K562 (cell line): Measurements from ENCODE around the gene ALS2.

Experiments
- COPS2 ChIP-seq: fragments of 450-650 bp; conservative IDR thresholded peaks from 2 replicates; pipeline ENCODE4 v1.6.1; 2016; ENCODE audit warnings: mild to moderate bottlenecking, moderate library complexity
- POLR2AphosphoS5 ChIP-seq: IDR thresholded peaks from 2 replicates; pipeline ENCODE4 v1.6.1; 2011; ENCODE audit warnings: mild to moderate bottlenecking, low read depth, low read length, moderate library complexity; ENCODE audit not compliant: control insufficient read depth, insufficient read depth

- TF ChIP-seq POLR2AphosphoS5 (no peak), COPS2 (no peak)
Measured at GRCh38 chr2:201699416-201699815, 81.3 kb downstream of the ALS2 start.
